ENCODE data around the gene TMPRSS7. TPM values are rescaled to one million over a fixed set of nuclear protein-coding genes. Genes with fewer than 3 reads are reported as not detected.

TMPRSS7 gene
- total RNA-seq, 3 donors from 2014 or later, result 0.12 TPM; not detected in 2

- TF ChIP-seq, protein P1, sequence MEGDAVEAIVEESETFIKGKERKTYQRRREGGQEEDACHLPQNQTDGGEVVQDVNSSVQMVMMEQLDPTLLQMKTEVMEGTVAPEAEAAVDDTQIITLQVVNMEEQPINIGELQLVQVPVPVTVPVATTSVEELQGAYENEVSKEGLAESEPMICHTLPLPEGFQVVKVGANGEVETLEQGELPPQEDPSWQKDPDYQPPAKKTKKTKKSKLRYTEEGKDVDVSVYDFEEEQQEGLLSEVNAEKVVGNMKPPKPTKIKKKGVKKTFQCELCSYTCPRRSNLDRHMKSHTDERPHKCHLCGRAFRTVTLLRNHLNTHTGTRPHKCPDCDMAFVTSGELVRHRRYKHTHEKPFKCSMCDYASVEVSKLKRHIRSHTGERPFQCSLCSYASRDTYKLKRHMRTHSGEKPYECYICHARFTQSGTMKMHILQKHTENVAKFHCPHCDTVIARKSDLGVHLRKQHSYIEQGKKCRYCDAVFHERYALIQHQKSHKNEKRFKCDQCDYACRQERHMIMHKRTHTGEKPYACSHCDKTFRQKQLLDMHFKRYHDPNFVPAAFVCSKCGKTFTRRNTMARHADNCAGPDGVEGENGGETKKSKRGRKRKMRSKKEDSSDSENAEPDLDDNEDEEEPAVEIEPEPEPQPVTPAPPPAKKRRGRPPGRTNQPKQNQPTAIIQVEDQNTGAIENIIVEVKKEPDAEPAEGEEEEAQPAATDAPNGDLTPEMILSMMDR (IDR thresholded peaks at IDR 0.05), result no peak
- Histone ChIP-seq H3K4me1 (ENCODE audit: low read depth) (peaks cover 34% of the 10 kb centered on the region), H3K36me3 (ENCODE audit: low read depth) (no peaks in the 10 kb centered on the region), H3K9me3 (no peaks in the 10 kb centered on the region), H3K4me3 (peak within 1 kb of the TSS; percentile 29)
- intact Hi-C loops (cut with DNase I, micrococcal nuclease), result no loop called here
- ATAC-seq (peak; percentile 87), DNase-seq (peak; percentile 91 to 96 (median 92))
These were observed 51.7 kb downstream of the TMPRSS7 start, which contains the start of gene C3orf52 for GRCh38 chr3:112086076-112086854. Gene C3orf52 (plus strand): TSS chr3:112086389. CDS start chr3:112086408, 19 bp downstream.

DNA sequence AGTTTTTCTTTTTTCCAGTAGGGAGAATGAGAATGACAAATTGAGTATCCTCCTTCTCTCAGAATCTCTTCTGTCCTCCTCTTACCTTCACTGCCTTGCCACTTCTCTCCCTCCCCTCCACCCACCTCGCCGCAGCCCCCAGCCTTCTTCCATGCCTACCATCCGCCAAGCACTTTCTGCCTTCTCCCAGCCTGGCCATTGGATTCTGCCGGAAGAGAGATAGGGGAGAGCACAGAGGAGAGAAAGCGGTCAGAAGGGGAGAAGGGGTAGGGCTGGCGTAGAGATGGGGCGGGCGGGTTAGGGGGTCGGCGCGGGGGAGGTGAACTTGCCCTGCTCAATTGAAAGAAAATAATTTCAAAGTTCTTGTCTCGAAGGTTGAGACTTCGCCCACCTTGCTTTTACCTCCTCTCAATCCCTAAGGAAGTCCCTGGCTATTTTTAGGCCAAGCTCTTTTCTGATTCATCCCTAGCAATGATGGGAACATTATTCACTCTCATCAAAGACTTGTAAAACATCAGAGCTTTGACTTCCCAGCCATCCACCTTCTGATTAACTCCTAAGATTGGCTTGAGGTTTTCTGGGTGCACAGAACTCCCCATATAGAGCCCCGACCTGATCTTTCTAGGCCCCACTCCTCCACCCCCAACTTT lies 52.5 kb downstream of the TMPRSS7 start:
- no peak for ATAC-seq
- peak in 1 of 3 donors; percentile 48 for DNase-seq
- intact Hi-C loops (cut with DNase I, micrococcal nuclease), result no loop called here
- Histone ChIP-seq H3K36me3 (ENCODE audit: low read depth) (no peaks in the 10 kb centered on the region), H3K4me1 (ENCODE audit: low read depth) (peaks cover 37% of the 10 kb centered on the region), H3K4me3 (peak overlapping the region; percentile 29), H3K9me3 (no peaks in the 10 kb centered on the region)
- TF ChIP-seq, protein P1 (IDR thresholded peaks at IDR 0.05), result no peak

- no peaks in the 10 kb centered on the region for H3K9me3 ChIP-seq
- H3K4me3 ChIP-seq, result no peak overlapping the region
- DNase-seq (peak in 1 of 3 donors; percentile 33), ATAC-seq (no peak)
- H3K36me3 ChIP-seq (ENCODE audit: low read depth), result no peaks in the 10 kb centered on the region
- peaks cover 44% of the 10 kb centered on the region for H3K4me1 ChIP-seq (ENCODE audit: low read depth)
- intact Hi-C loops (cut with DNase I, micrococcal nuclease), result no loop called here
- TF ChIP-seq, protein P1 (IDR thresholded peaks at IDR 0.05), result no peak
These were observed 53.2 kb downstream of the TMPRSS7 start for GRCh38 chr3:112087746-112088145.

GRCh38 chr3:112088944-112089343 lies 54.4 kb downstream of the TMPRSS7 start:
- ATAC-seq (no peak), DNase-seq (no peak)
- Histone ChIP-seq H3K4me1 (ENCODE audit: low read depth) (peaks cover 49% of the 10 kb centered on the region), H3K36me3 (ENCODE audit: low read depth) (no peaks in the 10 kb centered on the region), H3K9me3 (no peaks in the 10 kb centered on the region), H3K4me3 (no peak overlapping the region)
- intact Hi-C loops (cut with DNase I, micrococcal nuclease), result no loop called here
- TF ChIP-seq, protein P1 (IDR thresholded peaks at IDR 0.05), result no peak

- TF ChIP-seq, protein P1 (IDR thresholded peaks at IDR 0.05), result no peak
- H3K36me3 ChIP-seq (ENCODE audit: low read depth), result no peaks in the 10 kb centered on the region
- H3K9me3 ChIP-seq, result no peaks in the 10 kb centered on the region
- no peak overlapping the region for H3K4me3 ChIP-seq
- DNase-seq (peak in 1 of 3 donors; percentile 59), ATAC-seq (peak; percentile 51)
- intact Hi-C loops (cut with DNase I, micrococcal nuclease), result no loop called here
- peaks cover 45% of the 10 kb centered on the region for H3K4me1 ChIP-seq (ENCODE audit: low read depth)
These were observed 55.7 kb downstream of the TMPRSS7 start for GRCh38 chr3:112089956-112090886.
